HFFc6 (cell line): ENCODE measurements around the gene USP43. TPM values are rescaled to one million over a fixed set of nuclear protein-coding genes. Genes with fewer than 3 reads are reported as not detected.

Experiments
- DNase-seq: peaks from one replicate; pipeline ENCODE4 v3.0.0-alpha.2; 2018
- H3K27ac Mint-ChIP-seq: 2 replicates; pipeline ENCODE4 v1.8.0; 2020; ENCODE audit warnings: mild to moderate bottlenecking, mixed read lengths
- H3K27me3 Mint-ChIP-seq: 2 replicates; pipeline ENCODE4 v1.8.0; 2021; ENCODE audit warnings: mild to moderate bottlenecking, moderate library complexity, mixed read lengths; ENCODE audit not compliant: insufficient read depth
- H3K36me3 Mint-ChIP-seq: 2 replicates; pipeline ENCODE4 v1.8.0; 2021; ENCODE audit warnings: low read depth, mixed read lengths
- H3K4me1 Mint-ChIP-seq: 2 replicates; pipeline ENCODE4 v1.8.0; 2020; ENCODE audit warnings: low read depth, mixed read lengths
- H3K4me3 Mint-ChIP-seq: 2 replicates; pipeline ENCODE4 v1.8.0; 2020; ENCODE audit warnings: mild to moderate bottlenecking, moderate library complexity, mixed read lengths
- H3K9me3 Mint-ChIP-seq: 2 replicates; pipeline ENCODE4 v1.8.0; 2020; ENCODE audit warnings: mild to moderate bottlenecking, mixed read lengths
- total RNA-seq, 6 experiments: library from RNA; stranded (reverse); fragmentation: NEBNext Ultra II Directional; extraction: Animal tissue kit (Norgen Biotek cat#: 25700); gene quantifications; 2 replicates in 1 of 6; 3 replicates in 5 of 6; pipeline ENCODE4 v1.2.3, GENCODE V29; 2021
- TF ChIP-seq, protein P1 (sequence below): fragments of 200-600 bp; sonication (generic); IDR thresholded peaks from 2 replicates; pipeline ENCODE4 v1.5.0; 2021; ENCODE audit warnings: antibody characterized with exemption, mild to moderate bottlenecking

USP43 gene
- total RNA-seq, 6 experiments from 2014 or later: 0.09 TPM; not detected in 5

DNA sequence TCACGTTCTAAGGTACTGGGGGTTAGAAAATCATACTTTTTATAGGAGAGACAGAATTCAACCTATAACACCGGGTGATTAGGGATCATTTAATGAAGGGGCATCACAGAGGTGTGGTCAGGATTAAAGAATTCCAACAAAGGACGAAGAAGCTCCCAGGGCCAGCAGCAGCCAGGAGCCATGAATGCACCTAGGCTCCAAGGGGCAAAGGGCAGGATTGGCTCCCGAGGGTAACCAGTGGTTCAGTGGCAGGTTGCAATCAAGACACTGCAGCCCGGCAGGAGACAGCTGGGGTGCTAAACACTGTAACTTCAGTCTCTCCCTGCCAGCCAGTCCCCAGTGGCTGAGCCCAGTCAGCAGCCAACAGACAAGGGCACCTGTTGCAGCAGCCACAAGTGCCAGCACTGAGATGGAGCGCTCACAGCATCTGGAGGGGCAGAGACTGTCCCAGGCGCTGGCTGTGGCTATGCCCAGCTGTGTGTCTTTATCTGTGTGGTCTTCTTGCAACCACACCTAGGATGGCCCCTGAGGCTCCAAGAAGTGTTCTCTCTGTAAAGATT, 122.2 kb downstream of the USP43 start:
- TF ChIP-seq, protein P1, sequence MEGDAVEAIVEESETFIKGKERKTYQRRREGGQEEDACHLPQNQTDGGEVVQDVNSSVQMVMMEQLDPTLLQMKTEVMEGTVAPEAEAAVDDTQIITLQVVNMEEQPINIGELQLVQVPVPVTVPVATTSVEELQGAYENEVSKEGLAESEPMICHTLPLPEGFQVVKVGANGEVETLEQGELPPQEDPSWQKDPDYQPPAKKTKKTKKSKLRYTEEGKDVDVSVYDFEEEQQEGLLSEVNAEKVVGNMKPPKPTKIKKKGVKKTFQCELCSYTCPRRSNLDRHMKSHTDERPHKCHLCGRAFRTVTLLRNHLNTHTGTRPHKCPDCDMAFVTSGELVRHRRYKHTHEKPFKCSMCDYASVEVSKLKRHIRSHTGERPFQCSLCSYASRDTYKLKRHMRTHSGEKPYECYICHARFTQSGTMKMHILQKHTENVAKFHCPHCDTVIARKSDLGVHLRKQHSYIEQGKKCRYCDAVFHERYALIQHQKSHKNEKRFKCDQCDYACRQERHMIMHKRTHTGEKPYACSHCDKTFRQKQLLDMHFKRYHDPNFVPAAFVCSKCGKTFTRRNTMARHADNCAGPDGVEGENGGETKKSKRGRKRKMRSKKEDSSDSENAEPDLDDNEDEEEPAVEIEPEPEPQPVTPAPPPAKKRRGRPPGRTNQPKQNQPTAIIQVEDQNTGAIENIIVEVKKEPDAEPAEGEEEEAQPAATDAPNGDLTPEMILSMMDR: no peak
- no peak for DNase-seq
- peaks cover 3% of the 10 kb centered on the region for H3K27me3 Mint-ChIP-seq
- H3K36me3 Mint-ChIP-seq: no peaks in the 10 kb centered on the region
- no peaks in the 10 kb centered on the region for H3K4me1 Mint-ChIP-seq
- no peak overlapping the region for H3K4me3 Mint-ChIP-seq
- H3K9me3 Mint-ChIP-seq: no peaks in the 10 kb centered on the region; the same call in 1 of the 2 replicates
- no peak overlapping the region for H3K27ac Mint-ChIP-seq

GRCh38 chr17:9768381-9768934, 123.1 kb downstream of the USP43 start:
- no peaks in the 10 kb centered on the region for H3K4me1 Mint-ChIP-seq
- TF ChIP-seq, protein P1: peak; percentile 87
- peaks cover 3% of the 10 kb centered on the region for H3K27me3 Mint-ChIP-seq
- H3K27ac Mint-ChIP-seq: no peak overlapping the region
- H3K4me3 Mint-ChIP-seq: no peak overlapping the region
- peak; percentile 40 for DNase-seq
- no peaks in the 10 kb centered on the region for H3K36me3 Mint-ChIP-seq
- H3K9me3 Mint-ChIP-seq: no peaks in the 10 kb centered on the region; the same call in 1 of the 2 replicates

- H3K36me3 Mint-ChIP-seq: no peaks in the 10 kb centered on the region
- H3K9me3 Mint-ChIP-seq: no peaks in the 10 kb centered on the region; the same call in 1 of the 2 replicates
- no peak for DNase-seq
- no peaks in the 10 kb centered on the region for H3K4me1 Mint-ChIP-seq
- H3K4me3 Mint-ChIP-seq: no peak overlapping the region
- H3K27ac Mint-ChIP-seq: no peak overlapping the region
- TF ChIP-seq, protein P1: no peak
- peaks cover 3% of the 10 kb centered on the region for H3K27me3 Mint-ChIP-seq
These were observed 123.8 kb downstream of the USP43 start for GRCh38 chr17:9769036-9769695.

- Mint-ChIP-seq H3K27me3 (peaks cover 2% of the 10 kb centered on the region; the same call in 1 of the 2 replicates), H3K9me3 (peaks cover under 1% of the 10 kb centered on the region; the same call in 1 of the 2 replicates), H3K4me3 (no peak overlapping the region), H3K36me3 (no peaks in the 10 kb centered on the region), H3K4me1 (no peaks in the 10 kb centered on the region), H3K27ac (no peak overlapping the region)
- TF ChIP-seq, protein P1: no peak
- no peak for DNase-seq
These were observed 126.1 kb downstream of the USP43 start for GRCh38 chr17:9771465-9771864.

DNA sequence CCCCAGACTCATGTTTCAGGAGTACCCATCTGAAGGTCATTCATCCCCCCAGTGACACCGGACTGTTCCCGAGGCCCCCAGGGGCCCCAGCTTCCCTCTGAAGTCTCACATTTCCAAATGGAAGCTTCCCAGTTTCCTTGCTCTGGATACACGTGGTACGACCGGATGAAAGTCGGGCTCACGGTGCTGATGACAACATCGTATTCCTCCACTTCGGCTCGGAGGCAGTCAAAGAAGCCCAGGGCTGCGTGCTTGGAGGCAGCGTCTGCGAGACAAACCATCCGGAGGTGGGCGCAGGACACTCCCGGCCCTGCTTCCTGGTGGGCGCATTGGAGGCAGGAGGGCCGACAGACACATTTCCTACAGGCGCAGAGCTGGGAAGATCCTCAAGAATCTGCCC, 127.3 kb downstream of the USP43 start:
- DNase-seq: no peak
- TF ChIP-seq, protein P1: no peak
- Mint-ChIP-seq H3K9me3 (peaks cover 7% of the 10 kb centered on the region; the same call in 1 of the 2 replicates), H3K4me1 (no peaks in the 10 kb centered on the region), H3K36me3 (no peaks in the 10 kb centered on the region), H3K27ac (no peak overlapping the region), H3K27me3 (peaks cover 2% of the 10 kb centered on the region; the same call in 1 of the 2 replicates), H3K4me3 (no peak overlapping the region)
